GM19193 (cell line): Measurements from ENCODE around the gene CLEC16A.

ENCODE experiments used
- POLR2A ChIP-seq: IDR thresholded peaks from 4 replicates; pipeline ENCODE4 v1.6.1; 2011; ENCODE audit not compliant: insufficient read depth, insufficient read length; ENCODE audit errors: extremely low read depth

CLEC16A gene

DNA sequence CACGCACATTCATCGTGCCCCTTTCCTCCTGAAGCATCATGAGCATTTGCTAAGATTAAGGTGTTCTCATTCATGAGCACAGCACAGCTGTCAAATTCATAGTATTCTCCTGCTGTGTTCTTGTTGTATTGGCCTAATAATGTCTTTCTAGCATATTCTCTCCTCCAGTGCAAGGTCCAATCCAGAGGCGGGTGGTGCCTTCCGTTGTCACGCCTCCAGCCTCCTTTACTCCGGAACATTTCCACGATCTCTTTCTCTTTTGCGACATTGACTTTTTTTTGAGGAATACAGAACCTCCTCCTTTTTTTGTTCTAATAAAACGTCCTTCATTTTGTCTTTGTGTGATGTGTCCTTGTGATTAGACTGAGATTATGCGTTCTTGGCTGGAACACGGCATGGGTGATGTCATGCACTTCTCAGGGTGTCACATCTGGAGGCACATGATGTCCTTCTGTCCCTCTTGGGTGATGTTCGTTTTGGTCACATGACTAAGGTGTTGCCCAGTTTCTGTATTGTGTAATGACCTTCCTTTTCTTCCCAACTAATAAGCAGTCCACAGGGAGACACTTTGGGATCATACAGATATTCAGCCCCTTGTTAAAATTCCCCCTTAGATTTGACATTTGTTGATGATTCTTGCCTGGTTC, 66.3 kb downstream of the CLEC16A start:
- TF ChIP-seq POLR2A = no peak

GRCh38 chr16:11011326-11011725, 67.0 kb downstream of the CLEC16A start:
- TF ChIP-seq POLR2A = no peak

DNA sequence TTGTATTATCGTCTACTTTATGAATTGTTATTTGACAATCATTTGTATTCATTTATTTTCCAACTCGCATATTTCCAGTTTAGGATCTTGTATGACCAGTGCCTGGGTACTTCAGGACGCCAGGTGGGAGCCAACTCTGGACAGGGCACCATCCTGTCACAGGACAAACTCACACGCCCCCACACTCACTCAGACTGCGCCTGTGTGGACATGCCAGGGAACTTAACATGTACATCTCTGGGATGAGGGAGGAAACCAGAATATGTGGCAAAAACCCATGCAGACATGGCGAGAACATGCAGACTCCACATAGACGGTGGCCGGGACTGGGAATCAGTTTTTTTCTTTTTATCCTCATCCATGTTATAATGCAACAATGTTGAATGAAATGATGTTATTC, 68.5 kb downstream of the CLEC16A start:
- TF ChIP-seq POLR2A = no peak

DNA sequence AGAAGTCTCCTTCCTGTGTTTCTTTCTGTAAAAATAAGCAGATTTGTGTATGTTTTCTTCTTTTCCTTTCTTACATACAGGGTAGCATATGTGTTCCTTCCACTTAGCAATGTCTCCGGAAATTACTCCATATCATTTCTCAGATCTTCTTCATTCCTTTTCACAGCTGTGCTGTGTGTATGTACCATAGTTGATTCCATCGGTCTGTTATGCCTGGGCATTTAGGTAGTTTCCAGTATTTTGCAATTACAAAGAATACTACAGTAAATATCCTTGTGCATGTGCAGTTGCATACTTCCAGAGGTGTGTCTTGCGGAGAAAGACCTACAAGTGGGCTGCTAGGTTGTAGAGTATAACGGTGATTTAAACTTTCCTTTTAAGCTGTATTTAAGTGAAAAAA, 69.8 kb downstream of the CLEC16A start:
- no peak for TF ChIP-seq POLR2A

GRCh38 chr16:11015076-11015475, 70.7 kb downstream of the CLEC16A start:
- TF ChIP-seq POLR2A = no peak

- no peak for TF ChIP-seq POLR2A
Observed at GRCh38 chr16:11015607-11016006, 71.2 kb downstream of the CLEC16A start.

GRCh38 chr16:11016524-11016988, 72.2 kb downstream of the CLEC16A start:
- no peak for TF ChIP-seq POLR2A

GRCh38 chr16:11016993-11017392, 72.6 kb downstream of the CLEC16A start:
- no peak for TF ChIP-seq POLR2A

GRCh38 chr16:11017499-11017898, 73.1 kb downstream of the CLEC16A start:
- no peak for TF ChIP-seq POLR2A

DNA sequence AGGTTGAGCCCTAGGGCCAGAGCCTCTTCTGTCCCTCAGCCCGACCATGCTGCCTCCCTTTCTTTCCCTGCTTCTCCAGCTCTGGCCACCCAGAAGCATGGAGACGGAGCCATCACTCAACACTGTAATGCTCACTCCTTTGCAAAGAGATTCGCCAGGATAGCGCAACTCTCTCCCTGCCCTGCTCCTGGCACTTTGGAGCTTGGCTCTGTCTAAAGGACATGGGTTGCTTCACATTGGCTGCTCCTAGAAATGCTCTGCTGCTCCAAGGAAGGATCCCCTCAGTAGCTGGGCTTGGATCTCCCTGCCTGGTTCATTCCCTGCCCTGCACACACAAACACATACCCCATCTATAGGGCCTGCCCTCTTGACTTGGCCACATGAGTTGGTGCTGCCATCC, 76.0 kb downstream of the CLEC16A start:
- no peak for TF ChIP-seq POLR2A

DNA sequence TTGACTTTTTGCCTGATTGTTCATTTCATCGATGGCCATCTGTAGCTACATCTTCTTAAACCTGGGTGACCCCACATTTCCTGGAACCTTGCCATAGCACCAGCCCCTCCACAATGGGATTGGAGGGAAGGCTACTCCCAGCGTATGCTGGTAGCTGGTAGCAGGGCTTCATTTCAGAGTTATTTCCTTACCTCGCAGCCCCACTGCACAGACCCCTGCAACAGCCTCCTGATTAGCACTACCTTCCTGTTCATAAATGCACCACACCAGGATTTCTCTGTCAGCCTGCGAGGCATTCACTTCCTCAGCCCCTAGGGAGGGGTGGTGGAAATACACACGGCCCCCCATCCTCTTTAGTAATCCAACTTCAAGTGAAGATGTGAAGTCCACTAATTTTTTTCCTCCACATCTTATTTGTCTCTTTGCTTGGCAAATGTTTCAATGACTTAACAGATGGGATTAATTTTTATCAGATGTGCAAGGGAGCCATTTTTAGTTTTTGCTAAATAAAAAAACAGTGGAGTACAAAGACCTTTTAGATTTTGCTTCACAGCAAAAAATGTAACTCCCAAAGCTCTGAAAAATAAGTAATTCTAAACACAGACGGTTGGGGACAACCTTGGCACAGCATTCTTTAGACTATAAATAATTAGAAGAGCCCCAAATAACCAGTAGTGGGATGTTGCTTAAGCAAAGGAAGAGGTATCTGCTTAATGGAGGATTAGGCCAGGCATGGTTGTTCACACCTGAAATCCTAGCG, 76.6 kb downstream of the CLEC16A start:
- no peak for TF ChIP-seq POLR2A

DNA sequence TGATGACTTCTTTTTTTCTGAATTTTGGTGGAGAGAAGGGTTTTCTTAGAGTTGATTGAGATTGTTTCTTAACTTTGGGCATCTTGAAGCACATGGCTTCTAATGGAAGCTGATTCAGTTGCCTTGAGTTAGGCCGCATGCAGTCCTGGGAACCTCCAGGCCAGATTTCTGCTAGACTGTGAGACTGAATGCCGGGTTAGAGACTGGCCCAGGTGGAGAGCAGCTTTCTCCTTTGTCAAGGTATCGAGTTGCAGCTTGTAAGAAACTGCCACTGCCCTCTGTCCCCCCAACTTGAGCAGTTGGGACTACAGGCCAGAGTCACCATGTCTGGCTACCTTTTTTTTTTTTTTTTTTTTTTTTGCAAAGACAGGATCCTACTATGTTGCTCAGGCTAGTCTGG, 77.6 kb downstream of the CLEC16A start:
- TF ChIP-seq POLR2A = no peak

DNA sequence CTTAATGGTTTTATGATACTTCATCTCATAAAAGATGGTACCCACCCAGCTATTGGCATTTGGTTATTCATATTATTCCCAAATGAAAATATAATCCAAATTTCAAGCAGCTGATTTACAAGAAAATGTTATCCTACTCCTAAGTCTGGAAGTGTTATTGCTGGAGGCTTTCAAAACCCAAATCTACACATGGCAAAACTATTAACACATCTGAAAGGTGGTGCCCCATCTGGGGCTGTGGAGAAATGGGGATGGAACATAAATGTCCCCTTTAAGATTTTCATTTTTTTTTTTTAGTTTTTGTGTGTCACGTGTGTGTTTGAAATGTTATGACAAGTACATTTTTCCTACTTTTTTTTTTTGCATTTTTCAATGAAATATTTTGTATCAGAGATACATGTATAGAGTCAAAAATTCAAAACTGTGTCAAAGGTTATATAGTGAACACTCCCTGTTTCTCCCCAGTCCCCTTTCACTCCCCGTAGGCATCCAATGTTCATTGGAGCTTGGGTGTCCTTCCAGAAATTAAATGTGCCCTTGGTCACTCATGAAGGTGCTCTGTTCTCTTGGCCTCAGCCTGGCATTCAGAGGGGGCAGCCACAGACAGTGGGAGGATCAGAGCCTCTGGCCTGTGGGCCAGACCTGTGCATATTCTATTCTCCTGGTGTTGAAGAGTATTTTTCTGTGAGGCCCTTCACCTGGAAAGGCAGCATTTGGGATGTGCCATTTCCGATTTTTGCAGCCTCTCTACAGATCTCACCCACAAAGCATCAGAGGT, 79.1 kb downstream of the CLEC16A start:
- no peak for TF ChIP-seq POLR2A

DNA sequence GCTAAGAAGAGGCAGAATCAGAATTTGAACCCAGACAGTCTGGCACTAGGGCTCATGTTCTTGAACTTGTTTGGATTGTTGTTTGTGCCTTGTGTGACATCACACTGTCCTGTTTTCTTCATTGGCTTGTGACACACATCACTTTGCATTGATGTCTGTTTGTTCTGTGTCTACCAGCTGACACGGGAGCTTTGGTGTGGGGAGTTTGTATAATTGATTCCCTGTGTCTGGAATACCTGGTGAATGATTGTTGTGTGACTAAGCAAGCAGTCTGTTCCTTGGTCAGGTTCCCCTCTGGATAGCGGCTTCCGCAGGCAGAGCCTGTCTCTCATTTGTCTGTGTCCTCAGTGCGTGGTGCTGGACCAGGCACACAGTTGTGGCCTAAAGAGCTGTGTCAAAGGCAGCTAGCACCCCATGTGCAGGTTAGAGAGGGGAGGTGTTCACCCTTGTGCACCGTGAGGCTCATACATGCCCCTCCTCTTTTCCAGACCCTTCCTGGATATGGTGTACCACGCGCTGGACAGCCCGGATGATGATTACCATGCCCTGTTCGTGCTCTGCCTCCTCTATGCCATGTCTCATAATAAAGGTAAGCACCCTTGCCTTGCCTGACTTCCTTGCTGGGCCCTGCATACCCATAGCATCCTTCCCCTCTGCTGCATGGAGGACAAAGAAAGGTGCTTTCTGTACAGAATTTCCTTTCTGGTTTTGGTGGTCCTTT, 80.1 kb downstream of the CLEC16A start:
- TF ChIP-seq POLR2A = no peak

- TF ChIP-seq POLR2A = no peak
Observed at GRCh38 chr16:11025120-11025531, 80.8 kb downstream of the CLEC16A start.
